Fibroblast of pulmonary artery (primary cell): Measurements from ENCODE around the gene FAM217B.

ENCODE experiments used
- DNase-seq: peaks from one replicate; pipeline ENCODE4 v3.0.0-alpha.2; 2010; ENCODE audit warnings: low read depth
- H3K4me3 ChIP-seq: replicated peaks from 2 replicates; pipeline ENCODE4 v1.5.1; 2011; ENCODE audit warnings: low read depth, mild to moderate bottlenecking, control low read depth, low read length, moderate library complexity
- CTCF ChIP-seq: IDR thresholded peaks from 2 replicates; pipeline ENCODE4 v1.5.1; 2011; ENCODE audit warnings: mild to moderate bottlenecking, control low read depth, low read length, inconsistent platforms; ENCODE audit errors: missing control alignments

Gene FAM217B

GRCh38 chr20:59971428-59971827 lies 31.2 kb downstream of the FAM217B start:
- DNase-seq: no peak
- no peak overlapping the region for H3K4me3 ChIP-seq
- TF ChIP-seq CTCF: no peak

- no peak overlapping the region for H3K4me3 ChIP-seq
- no peak for TF ChIP-seq CTCF
- DNase-seq: no peak
Observed at GRCh38 chr20:59972037-59972801, 32.0 kb downstream of the FAM217B start.

- DNase-seq: no peak
- H3K4me3 ChIP-seq: no peak overlapping the region
- no peak for TF ChIP-seq CTCF
Observed at GRCh38 chr20:59976156-59976782, 36.1 kb downstream of the FAM217B start.

- H3K4me3 ChIP-seq: no peak overlapping the region
- no peak for TF ChIP-seq CTCF
- no peak for DNase-seq
Observed at GRCh38 chr20:59977086-59977485, 36.9 kb downstream of the FAM217B start.

GRCh38 chr20:59983076-59983475 lies 42.9 kb downstream of the FAM217B start:
- TF ChIP-seq CTCF: no peak
- H3K4me3 ChIP-seq: no peak overlapping the region
- no peak for DNase-seq

- DNase-seq: no peak
- TF ChIP-seq CTCF: no peak
- no peak overlapping the region for H3K4me3 ChIP-seq
Observed at GRCh38 chr20:59984541-59984940, 44.4 kb downstream of the FAM217B start.
